Activated T-helper 1 cell treated with anti-CD3 and anti-CD28 coated beads, Interleukin-2, amount 50 U/mL, for 16 hours (primary cell): Measurements from ENCODE around the gene GRAMD4.
"Not testable (repeated sequence)": the region's sequence is repeated elsewhere in the genome, so short reads cannot be mapped to it uniquely, and the experiment has no call there.

Source experiments
- DNase-seq, 2 donors: peaks; one replicate each; pipeline ENCODE4 v3.0.0-alpha.2; 2020; ENCODE audit warnings: low read depth in 1 of 2, low spot score in 1 of 2

The GRAMD4 gene

GRCh38 chr22:46617986-46618647, 2.1 kb upstream of the GRAMD4 start:
- DNase-seq = no peak

DNA sequence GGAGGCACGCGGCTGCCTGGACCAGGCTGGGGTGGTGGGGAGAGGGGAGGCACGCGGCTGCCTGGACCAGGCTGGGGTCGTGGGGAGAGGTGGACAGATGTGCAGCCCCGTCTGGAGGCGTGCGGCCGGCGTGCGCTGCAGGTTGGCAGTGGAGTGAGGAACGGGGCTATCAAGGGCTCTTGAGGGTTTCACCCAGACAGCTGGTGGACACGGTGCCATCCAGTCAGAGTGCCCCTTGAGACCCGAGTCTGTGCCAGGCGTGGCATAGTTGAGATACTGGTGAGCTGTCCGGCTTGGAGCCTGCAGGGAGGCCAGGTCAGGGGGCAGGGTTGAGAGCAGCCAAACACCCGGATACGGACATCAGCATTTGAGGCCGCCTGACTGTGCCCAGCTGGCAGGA, 1.5 kb upstream of the GRAMD4 start:
- DNase-seq = no peak

GRCh38 chr22:46619240-46619829, 851 bp upstream of the GRAMD4 start:
- DNase-seq = no peak

- no peak for DNase-seq
These were observed 529 bp downstream of the GRAMD4 start for GRCh38 chr22:46620588-46621242.

- not testable (repeated sequence) for DNase-seq
These were observed 1.2 kb downstream of the GRAMD4 start for GRCh38 chr22:46621243-46621930.

DNA sequence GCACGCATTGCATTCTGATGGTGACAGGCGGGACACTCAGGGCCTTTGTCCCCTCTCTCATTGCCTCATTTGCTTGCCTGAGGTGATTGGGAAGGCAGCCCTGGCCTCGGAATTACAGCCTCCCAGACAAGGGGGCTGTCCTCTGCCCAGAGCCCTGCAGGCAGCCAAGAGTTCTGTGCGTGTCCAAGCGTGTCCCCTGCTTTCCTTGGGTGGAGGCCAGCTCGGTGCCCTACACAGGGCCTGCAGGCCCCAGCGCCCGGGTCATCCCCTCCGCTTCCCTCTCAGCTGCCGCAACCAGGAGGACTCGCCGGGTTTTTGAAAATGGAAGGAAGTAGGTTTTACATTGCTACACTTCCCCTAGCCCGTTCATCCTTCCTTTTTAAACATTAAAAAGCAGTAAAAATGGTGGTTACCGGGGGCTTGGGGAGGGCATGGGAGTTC, 1.9 kb downstream of the GRAMD4 start:
- no peak for DNase-seq

GRCh38 chr22:46625113-46625842, 5.1 kb downstream of the GRAMD4 start:
- DNase-seq = no peak

- no peak for DNase-seq
These were observed 5.7 kb downstream of the GRAMD4 start for GRCh38 chr22:46625843-46626349.

DNA sequence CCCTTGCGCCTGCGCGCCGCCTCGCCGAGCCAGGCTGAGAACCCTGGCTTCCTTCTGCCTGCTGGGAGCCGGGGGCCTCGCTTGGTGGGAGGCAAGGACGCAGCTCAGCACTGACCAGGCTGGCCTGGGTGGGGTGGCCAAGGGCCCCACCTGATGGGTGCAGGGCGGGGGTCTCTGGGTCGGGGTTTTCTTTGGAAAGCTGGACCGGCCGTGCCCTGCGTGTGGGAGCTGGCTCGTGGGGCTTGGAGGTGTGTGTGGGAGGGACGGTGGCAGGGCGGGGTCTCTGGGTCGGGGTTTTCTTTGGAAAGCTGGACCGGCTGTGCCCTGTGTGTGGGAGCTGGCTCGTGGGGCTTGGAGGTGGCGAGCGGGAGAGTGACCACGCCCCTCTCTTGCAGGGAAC, 6.2 kb downstream of the GRAMD4 start:
- no peak for DNase-seq

DNA sequence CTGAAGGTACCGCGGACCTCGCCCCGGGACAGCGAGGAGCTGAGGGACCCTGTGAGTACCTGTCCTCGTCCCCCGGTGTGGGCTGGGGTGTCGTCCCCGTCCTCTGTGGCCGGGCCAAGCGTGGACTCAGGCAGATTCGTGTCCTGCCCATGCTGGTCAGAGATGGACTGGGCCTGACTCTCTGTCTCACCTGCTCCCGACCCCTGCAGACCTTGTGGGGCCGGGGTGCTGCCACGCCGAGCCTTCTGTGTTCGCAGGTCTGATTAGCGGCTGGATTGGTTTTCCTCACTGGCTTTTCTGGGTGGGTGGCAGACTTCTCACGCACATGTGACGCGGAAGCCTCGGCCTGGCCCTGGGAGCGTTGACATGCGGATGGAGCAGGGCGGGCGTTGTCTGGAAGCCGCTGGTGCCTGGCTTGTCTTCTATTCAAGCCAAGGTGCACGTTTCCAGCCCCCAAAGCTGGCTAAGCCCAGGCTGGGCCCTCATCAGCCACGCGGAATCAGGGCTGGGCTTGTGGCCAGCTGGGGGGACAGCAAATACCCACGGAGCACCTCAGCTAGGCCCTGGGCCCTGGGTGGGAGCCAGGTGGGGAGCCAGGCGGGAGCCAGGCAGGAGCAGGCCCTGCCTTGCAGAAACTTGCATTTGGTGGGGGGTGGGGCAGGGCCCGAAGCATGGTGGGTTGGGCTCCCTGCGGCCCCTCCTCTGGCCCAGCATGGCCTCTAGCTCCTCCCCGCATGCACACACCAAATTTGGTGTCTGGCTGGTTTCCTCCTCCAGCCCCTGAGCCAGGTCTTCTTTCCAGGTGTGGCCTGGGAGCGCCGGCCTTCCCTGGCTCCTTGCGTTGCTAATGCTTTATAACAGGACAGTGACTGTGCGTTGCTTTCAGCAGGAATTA, 7.0 kb downstream of the GRAMD4 start:
- DNase-seq = no peak

DNA sequence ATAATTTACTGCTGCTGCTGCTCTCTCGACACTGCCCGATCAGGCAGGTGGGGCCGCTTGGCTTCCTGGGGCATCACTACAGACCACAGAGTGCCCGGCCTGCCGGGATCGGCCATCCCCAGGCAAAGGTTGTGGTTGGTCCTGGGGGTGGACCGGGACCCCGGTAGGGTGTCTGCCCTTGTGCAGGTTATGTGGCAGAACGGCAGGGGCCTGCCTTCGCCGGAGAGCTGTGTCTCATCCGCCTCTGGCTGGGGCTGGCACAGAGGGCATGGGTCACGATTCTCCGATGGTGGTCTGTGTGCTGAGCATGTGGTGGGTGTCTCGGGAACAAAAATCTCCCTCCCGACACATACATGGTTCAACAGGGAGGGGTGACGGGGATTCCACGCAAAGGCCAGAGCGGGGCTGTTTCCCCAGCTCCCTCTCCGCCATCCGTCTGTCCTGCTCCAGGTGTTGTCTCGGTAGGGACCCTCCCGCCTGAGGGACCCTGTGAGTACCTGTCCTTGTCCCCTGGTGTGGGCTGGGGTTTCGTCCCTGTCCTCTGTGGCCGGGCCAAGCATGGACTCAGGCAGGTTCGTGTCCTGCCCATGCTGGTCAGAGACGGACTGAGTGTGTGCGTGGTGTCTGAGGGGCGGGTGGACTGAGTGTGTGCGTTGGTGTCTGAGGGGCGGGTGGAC, 7.8 kb downstream of the GRAMD4 start:
- DNase-seq = no peak

- DNase-seq = no peak
These were observed 8.6 kb downstream of the GRAMD4 start for GRCh38 chr22:46628756-46629155.

- DNase-seq = no peak
These were observed 9.1 kb downstream of the GRAMD4 start for GRCh38 chr22:46629291-46629690.

DNA sequence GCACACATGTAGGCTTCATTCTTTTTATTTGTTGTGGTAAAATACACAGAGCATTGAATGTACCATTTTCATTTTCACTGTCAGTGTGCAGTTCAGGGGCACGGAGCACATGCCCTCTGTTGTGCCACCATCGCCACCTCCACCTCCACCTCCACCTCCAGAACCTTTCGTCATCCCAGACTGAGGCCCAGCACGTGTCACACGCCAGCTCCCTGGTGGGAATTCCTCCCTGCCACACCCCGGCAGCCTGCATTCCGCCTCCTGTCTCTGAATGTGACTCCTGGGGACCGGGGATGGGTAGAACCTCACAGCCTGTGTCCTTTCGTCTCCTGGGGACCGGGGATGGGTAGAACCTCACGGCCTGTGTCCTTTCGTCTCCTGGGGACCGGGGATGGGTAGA, 10.9 kb downstream of the GRAMD4 start:
- no peak for DNase-seq

- no peak for DNase-seq
These were observed 12.6 kb downstream of the GRAMD4 start for GRCh38 chr22:46632646-46633249.

- no peak for DNase-seq
These were observed 13.2 kb downstream of the GRAMD4 start for GRCh38 chr22:46633334-46633890.

DNA sequence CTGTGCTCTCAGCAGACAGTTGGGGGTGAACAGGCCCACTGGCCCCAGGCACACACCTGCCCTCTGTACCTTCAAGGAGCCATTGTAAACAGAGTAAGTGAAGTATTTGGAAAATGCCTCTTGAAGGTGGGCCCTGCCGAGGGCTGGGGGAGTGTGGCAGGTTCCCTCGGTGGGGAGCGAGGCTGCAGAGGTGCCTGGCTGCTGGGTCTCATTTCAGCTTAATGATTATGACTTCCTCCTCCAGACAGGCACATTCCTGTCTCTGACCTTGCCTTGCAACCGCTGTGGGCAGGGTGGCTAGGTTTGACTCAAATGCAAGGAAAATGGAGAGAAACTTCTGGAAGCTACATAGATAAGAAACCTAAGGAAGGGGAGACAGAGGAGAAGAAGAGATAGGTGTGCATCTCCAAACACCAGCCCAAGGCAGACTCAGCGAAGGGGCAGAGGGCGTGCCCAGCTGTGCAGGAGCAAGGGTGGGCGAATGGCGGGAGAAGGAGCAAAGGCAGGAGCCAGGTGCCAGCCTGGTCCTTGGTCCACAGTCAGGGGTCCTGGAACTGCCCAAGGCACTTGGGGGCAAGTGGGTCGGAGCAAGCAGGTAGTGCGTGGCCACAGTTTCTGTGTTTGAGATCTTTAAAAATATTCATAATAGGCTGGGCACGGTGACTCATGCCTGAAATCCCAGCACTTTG, 14.0 kb downstream of the GRAMD4 start:
- no peak for DNase-seq
